AG08396 (cell line): ENCODE results near the gene AP1S3.

Experiments
- DNase-seq: peaks from one replicate; pipeline ENCODE4 v3.0.0; 2012; ENCODE audit warnings: low spot score, mixed read lengths

The AP1S3 gene

DNA sequence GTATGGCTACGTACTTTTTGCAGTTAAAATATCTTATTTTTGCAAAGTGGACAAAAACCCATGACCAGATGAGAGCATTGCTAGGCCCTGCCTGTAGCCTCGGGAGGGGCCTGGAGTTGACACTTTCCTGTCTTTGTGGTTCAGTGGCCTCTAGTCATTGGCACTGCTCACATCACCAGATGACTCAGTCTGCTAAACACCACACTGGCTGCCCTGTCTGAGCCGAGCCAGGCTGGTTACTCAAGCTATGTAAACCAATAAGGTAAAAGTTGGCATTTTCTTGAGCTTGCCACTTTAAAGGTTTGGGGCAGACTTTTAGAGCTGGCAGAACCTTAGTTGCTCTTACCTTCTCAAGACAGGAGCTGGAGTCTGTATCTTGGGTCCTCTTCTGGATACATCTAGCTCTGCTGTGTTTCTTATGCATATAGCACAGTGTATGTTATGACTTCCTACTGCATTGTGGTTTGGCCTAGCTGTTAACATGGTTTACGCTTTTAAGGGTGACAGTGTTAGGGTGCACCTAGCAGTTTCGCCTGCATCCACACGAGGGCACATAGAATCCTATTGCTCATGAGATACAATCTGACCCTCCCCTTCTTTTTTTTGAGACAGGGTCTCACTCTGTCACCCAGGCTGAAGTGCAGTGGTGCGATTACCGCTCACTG lies 76.4 kb downstream of the AP1S3 start:
- peak; percentile 68 for DNase-seq

DNA sequence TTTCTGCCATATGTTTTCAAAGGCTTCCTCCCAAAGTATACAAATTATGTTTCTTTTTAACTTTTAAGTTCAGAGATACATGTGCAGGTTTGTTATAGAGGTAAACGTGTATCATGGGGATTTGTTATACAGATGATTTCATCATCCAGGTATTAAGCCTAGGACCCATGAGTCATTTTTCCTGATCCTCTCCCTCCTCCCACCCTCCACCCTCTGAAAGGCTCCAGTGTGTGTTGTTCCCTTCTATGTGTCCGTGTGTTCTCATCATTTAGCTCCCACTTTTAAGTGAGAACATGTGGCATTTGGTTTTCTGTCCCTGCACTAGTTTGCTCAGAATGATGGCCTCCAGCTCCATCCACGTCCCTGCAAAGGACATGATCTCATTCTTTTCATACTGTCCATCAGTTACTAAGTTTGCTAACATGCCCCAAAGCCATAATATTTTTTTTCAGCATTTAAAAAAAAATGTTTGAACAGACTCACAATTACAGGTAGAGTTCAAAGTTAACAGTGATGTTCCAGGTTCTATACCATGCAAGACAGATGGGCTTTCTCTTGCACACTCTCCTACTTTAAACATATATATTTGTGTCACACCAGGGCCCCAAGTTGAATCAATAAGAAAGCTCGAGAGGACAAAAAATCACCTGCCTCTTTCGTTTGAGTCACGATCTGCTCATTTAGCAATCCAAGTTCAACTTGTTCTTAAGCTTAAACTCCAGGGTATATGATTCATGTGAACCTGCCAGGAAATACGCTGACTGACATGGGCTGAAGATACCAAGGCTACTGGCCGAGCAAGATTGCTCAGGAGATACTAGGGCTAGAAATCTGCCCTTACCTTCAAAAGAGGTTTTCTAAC lies 77.6 kb downstream of the AP1S3 start:
- no peak for DNase-seq

DNA sequence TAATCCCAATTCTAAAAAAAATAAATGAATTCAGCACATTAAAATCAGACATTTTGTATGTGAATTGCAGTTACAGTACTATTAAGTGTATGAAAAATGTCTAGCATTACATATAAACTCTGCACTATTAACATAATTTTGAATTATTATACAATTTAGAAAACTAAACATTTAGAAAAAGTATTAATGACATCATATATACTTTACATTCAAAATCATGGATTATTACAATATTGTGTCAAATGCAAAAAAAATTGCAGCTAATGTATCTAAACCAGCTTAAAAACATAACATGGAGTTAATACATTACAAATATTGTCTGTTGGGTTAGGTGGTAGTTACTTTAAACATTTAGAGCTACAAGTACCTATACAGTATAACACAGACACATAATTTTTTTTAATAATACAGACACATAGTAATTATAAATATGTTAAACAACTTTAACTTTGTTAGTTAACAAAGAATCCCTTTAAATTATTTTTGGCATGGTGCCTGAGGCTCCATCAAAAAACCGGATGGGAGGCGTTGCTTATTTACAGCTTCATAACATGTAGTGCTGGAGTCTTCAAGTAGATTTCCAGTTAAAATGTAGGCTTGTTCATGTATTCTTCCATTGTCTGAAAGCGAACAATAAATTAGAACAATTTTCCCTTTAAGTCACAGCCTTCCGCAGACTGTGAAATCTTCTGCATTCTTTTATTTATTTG lies 79.1 kb downstream of the AP1S3 start:
- DNase-seq = no peak

DNA sequence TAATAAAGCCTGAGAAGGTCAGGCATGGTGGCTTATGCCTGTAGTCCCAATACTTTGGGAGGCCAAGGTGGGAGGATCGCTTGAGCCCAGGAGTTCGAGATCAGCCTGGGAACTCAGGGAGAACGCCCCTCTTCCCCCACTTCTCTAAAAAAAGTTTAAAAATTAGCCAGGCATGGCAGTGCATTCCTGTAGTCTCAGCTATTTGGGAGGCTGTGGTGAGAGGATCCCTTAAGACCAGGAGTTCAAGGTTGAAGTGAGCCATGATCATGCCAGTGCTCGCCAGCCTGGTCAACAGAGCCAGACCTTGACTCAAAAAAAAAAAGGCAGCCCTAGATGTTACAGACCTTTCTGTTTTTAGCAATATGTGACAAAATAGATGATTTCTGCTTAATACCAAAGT lies 83.4 kb downstream of the AP1S3 start:
- no peak for DNase-seq

DNA sequence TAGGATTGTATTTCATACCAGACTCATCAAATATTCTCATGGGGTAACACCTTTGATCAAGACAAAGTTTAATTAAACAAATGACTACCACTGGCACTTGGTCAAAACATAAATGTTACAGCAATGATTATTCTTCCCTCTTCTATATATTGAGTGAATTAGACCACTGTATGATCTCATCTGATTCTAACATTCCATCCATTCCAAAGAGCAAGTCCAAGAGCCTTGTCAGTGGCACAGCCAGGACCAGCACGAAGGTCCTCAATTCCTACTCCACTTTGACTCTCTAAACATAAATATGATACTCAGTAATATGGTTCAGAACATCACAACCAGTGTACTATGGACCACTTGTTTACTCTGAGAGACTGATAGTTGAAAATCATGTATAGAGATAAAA lies 86.4 kb downstream of the AP1S3 start:
- DNase-seq = peak; percentile 38

DNA sequence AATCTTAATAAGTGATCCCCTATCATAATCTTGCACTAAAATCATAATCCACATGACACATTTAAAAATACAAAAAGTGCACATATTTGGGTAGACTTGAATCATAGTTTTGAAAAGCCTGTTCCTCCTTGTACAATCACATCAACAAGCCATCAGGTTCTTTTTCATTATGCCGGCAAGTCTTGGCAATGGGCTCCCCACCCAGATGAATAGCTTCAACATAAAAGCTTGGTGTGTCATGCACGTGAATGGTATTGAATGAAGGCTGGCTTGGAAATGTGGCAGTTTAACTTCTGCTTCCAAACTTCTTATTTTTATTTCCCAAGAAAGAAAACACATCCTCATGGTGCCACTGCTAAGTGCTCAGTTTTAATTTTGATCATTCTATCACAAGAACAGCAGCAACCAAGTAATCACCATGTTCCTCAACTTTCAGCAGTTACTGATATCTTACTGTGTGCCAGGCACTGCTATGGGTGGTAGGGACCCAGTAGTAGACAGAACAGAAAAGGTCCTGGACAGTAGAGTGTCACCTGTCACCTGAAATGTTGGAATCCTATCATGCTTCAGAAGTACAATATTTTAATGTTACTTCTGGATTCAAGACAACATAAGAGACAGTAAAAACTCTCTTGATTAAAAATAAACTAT lies 89.9 kb downstream of the AP1S3 start:
- DNase-seq = no peak

DNA sequence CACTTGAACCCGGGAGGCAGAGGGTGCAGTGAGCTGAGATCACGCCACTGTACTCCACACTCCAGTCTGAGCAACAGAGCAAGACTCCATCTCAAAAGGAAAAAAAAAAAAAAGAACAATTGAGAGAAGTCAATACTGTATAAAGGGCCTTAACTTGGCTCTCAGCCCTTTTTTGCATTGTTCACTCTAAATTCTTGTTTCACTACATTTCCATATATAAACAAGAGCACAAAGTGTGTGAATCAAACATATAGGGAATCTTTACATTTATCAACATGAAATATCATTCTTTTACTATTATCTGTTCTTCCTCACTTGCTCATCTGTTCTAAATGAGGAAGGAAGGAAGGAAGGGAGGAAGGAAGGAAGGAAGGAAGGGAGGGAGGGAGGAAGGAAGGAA lies 90.8 kb downstream of the AP1S3 start:
- no peak for DNase-seq

DNA sequence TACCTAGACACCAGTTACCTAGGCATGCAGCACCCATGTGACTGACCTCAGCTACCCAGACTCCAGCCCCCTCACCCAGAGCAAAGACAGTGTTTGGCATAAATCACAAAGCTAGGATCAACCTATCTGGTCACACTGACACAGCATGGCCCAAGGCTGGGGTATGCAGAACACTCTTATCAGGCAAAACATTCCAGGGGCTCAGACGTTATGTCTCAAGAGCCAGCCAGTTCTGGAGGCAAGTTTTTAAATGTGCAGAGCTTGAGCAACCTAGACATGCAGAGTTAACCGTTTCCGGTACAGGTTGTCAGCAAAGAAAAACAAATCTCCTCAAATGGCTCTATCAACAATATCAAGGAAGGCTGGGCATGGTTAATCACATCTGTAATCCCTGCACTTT lies 92.8 kb downstream of the AP1S3 start:
- DNase-seq = peak; percentile 33

DNA sequence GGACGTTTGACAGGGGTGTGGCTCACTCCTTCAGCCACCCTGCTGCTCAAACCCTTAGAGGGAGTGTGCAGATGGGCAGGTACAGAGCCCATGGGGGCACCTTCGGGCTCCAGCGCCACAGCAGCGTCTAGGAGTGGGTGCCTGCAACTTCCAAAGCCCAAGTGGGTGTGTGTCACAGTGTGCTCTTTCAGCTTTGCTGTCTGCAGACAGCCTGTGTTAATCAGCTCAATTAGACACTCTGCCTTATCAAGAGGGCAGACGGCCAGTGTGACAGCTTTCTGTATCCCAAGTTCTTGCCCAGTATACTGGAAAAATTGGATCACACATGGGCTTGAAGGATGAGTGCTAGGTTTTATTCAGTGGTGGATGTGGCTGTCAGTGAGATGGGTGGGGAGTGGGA lies 96.7 kb downstream of the AP1S3 start:
- DNase-seq = no peak

DNA sequence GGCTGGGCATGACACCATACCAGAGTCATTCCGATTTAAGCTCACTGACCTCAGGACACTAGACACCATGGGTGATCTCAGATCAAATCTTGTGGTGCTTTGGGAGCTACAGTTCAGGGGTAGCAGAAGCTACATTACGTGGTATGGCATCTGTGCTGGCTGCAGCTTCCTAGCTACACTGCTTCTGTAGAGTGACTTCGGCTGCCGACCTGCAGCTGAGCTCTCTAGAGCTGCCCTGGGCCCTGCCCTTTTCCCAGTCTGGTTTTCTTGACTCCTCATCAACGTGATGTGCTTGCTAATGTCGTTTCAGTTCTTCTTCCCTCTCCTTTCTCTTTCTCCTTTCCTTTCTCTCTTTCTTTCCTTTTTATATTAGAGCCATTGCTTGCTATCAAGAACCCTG lies 100.2 kb downstream of the AP1S3 start:
- DNase-seq = no peak

DNA sequence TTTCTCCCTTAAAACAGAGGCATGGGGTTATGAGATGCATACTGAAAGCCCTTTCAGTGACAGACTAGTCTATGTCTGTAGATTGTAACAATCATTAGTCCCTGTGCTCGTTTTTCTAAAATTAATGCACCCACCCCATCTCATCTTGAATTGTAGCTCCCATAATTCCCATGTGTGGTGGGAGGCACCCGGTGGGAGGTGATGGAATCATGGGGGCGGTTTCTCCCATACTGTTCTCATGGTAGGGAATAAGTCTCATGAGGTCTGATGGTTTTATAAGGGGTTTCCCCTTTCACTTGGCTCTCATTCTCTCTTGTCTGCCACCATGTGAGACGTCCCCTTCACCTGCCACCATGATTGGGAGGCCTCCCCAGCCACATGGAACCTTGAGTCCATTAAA lies 100.9 kb downstream of the AP1S3 start:
- no peak for DNase-seq

DNA sequence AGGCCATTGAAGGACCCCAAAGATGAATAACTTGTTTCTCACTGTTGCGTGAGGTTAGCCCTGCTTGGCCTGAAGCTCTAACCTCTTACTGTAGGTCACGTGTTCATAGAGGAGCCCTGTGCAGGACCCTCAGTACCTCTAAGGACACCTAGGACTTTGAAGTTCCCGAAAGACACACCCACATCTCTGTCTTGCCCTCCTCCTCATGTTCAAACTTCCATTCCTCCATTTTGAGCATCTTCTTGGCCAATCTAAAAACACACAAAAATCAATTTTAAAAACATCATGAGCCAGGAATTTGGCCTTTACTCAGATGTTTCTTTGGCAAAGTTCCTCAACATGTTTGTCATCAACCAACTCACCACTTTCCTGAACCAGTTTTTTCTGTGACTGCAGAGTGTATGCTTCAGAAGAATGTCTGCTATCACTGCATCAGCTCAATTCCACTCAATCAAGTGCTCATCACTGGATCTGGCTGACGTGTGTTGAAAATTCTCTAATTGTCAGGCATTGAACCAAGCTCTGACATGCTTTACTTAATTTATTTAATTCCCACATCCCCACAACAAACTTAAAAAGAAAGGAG lies 101.6 kb downstream of the AP1S3 start:
- peak; percentile 59 for DNase-seq

DNA sequence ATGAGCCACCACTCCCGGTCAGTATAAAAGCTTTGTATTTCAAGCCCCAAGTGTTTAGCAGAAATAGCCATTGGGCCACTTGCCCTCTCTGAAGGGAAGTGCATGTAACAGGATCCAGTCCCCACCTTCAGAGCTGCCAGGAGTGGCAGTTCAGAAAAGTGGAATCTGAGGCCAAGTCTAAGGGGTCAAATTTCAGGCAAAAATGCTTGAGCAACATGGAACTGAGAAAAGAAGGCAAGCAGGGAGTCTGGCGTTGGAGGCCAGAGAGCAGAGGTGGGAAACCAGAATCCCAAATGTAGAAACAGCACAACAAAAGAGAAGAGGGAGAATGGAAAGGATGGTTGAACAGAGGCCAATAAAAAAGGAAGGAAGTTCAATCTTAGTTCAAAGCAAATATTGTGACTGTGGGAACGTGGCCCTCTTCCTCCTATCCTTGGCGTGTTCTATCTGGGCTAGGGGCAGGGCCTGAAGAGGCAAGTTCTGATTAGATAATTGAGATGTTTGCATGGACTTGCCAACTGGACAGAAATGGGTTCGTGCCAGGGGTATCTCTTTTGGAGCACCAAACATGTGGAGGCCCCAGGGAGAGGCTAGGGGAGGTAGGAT lies 102.2 kb downstream of the AP1S3 start:
- DNase-seq = no peak

DNA sequence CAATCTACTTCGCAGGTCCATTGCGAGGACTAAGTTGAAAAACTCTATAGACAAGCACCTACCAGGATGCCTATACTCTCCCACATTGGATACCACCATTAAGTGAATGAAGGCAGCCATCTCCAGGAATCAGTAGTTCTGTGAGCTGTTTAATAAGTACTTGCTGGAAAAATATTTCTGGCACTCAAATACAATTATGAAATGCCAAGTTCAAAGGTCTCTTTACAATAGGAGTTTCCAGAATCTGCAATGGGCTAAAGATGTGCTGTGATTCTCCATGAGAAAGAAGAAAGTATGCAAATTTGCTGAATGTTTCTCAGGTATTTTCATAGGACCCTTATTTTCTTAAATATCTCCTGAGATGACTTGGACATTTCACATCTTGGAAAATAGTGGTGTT lies 103.0 kb downstream of the AP1S3 start:
- no peak for DNase-seq

DNA sequence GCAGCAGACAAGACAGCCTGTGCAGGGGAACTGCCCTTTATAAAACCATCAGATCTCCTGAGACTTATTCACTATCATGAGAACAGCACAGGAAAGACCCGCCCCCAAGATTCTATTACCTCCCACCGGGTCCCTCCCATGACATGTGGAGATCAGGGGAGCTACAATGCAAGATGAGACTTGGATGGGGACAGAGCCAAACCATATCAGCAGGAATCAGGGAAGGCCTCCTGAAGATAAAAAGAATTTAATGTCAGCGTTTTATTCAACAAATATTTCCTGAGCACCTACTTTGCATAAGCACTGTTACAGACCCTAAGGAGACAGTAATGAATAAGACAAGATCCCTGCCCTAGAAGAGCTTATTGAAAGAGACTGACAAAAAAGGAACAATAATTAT lies 105.0 kb downstream of the AP1S3 start:
- DNase-seq = no peak

DNA sequence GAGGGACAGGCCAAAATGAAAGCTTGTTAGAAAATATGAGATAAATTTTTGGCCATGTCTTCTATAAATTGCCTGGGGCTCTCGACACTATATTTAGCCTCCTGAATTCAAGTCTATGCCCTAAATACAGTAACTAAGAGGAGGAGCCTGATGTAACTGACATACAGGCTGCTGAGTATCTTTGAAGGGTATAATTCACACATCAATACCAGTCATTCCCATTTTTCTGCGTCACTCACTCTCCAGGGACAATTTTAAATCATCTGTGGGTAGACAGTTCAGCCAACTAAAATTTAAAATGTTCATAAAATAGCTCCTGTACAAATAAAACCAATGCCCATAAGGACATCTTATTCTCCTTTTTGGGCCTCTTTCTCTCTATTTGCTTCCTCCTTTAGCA lies 105.9 kb downstream of the AP1S3 start:
- DNase-seq = no peak

DNA sequence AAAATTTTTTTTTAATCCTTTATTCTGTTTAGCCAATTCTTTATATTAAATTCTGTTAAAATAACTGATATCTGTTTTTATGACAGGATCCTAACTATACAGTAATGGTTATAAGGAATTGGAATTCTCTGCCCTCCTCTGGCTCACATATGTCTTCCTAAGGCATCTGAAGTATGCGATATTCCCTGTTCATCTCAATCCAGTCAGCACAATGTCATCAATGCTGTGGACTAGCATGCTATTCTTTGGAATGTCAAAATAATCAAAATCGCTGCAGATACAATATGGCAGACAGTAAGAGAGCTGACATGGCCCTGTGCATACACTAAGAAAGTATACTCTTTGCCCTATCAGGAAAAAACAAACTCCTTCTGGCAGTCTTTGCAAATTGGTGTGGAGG lies 107.6 kb downstream of the AP1S3 start:
- DNase-seq = no peak

DNA sequence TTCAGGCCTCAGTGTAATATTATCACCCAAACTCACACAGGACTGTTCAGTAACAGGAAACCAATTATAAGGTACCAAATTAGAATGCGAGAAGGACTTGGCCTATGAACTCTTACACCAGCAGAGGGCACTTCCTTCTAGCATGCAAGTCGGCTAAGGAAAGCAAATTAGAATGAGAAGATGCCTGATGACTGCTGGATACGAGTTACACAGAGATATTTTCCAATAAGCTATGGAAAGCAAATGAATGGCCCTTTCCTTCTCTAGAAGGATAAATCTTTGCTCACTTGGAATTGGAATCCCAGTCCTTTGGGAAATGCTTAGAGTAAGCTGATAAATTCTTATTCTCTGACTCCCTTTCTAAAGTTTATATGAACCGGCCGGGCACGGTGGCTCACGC lies 109.8 kb downstream of the AP1S3 start:
- DNase-seq = peak; percentile 36

DNA sequence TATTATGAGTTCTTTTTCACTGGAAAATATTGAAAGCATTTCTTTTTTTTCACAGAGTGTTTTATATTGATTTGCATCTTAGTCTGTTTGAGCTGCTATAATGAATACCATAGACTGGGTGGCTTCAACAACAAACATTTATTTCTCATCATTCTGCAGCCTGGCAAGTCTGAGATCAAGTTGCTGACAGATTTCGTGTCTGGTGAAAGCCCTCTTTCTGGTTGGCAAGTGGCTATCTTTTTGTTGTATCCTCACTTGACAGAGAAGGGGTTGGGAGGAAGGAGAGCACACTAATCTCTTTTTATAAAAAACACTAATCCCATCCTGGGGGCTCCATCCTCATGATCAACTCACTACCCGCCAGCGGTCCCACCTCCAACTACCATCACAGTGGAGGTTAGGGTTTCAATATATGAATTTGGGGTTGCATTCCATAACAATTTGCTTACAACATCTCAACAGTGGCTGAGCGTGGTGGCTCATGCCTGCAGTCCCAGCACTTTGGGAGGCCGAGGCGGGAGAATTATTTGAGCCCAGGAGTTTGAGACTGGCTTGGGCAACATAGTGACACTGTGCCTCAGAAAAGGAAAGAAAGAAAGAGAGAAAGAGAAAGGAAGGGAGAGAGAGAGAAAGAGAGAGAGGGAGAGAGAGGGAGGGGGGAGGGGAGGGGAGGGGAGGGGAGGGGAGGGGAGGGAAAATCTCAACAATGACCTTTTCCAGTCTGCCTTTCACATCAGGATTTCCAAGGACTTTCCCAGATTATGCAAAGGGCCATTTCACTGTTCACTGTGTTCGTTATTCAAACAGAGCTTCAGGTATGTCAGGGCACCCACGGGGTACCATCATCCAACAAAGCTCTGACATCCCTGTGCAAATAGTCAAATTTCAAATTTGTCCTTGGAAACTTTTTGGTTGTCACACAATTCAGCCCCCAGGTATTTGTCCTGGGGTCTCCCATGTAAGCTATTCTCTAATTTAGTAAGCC lies 111.1 kb downstream of the AP1S3 start:
- no peak for DNase-seq

DNA sequence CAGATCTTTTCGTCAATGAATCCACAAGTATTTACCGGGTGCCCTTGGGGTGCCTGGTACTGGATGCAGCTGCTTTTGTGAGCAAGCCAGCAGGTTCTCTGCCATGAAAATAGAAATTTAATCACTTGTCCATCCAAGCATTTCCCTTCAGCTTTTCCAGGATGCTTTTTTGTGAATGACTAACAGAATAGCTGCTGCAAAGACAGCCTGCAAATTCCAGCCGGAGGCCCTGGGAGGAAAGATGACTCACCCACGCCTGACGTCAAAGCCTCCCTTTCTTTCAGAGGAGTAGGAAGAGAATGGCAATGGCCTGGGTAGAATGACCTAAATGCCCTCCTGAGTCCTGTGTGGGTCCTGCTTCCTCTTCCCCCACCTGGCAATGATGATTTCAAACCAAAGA lies 111.9 kb downstream of the AP1S3 start:
- DNase-seq = peak; percentile 87

DNA sequence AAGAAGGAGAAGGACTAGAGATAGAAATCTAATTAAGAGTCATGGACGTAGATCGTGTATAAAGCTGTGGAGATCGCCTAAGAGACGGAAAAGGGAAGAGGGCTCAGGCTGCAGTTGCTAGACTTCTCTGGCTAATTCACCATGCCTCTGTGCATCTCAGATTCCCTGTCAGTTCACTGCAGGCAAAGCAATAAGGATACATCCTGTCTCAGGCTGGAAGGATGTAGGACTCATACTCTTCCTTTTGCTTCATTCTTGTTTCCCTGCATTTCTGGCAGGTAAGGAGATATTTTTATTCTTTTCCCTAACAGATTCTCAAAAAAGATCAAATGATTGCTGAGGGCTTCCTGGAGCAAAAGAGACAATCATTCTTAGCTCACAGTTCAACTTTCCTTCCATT lies 112.5 kb downstream of the AP1S3 start:
- no peak for DNase-seq
